Stimulated activated naive CD4-positive, alpha-beta T cell treated with Interleukin-2 at 50 U/mL for 16 hours (primary cell): ENCODE results near the gene IRX6.

Experiments
- DNase-seq: peaks from one replicate; lab custom pipeline; 2025; lab: John Stamatoyannopoulos, UW

Gene IRX6

GRCh38 chr16:55323637-55324271, at the start of gene IRX6:
TSS of gene IRX6 (plus strand) at chr16:55324203. CDS start at chr16:55325092, 889 bp downstream.
- no peak for DNase-seq

GRCh38 chr16:55274391-55274790, 49.6 kb upstream of the IRX6 start:
- DNase-seq = no peak

- DNase-seq = no peak
Observed at GRCh38 chr16:55275167-55275566, 48.8 kb upstream of the IRX6 start.

GRCh38 chr16:55275869-55276268, 48.1 kb upstream of the IRX6 start:
- DNase-seq = no peak

- DNase-seq = no peak
Observed at GRCh38 chr16:55277536-55277935, 46.5 kb upstream of the IRX6 start.

- DNase-seq = no peak
Observed at GRCh38 chr16:55279598-55279997, 44.4 kb upstream of the IRX6 start.

- DNase-seq = no peak
Observed at GRCh38 chr16:55280587-55280986, 43.4 kb upstream of the IRX6 start.

GRCh38 chr16:55282441-55282840, 41.6 kb upstream of the IRX6 start:
- no peak for DNase-seq

GRCh38 chr16:55283812-55284717, 39.9 kb upstream of the IRX6 start:
- DNase-seq = no peak

- DNase-seq = no peak
Observed at GRCh38 chr16:55284718-55285099, 39.3 kb upstream of the IRX6 start.

- no peak for DNase-seq
Observed at GRCh38 chr16:55285586-55285985, 38.4 kb upstream of the IRX6 start.

- no peak for DNase-seq
Observed at GRCh38 chr16:55289353-55289752, 34.6 kb upstream of the IRX6 start.

- no peak for DNase-seq
Observed at GRCh38 chr16:55291847-55292246, 32.2 kb upstream of the IRX6 start.

- DNase-seq = no peak
Observed at GRCh38 chr16:55292491-55292890, 31.5 kb upstream of the IRX6 start.

- DNase-seq = no peak
Observed at GRCh38 chr16:55294129-55294528, 29.9 kb upstream of the IRX6 start.

GRCh38 chr16:55294931-55295342, 29.1 kb upstream of the IRX6 start:
- DNase-seq = no peak

- DNase-seq = no peak
Observed at GRCh38 chr16:55297062-55297909, 26.7 kb upstream of the IRX6 start.

- DNase-seq = no peak
Observed at GRCh38 chr16:55297910-55298479, 26.0 kb upstream of the IRX6 start.

GRCh38 chr16:55301385-55302008, 22.5 kb upstream of the IRX6 start:
- DNase-seq = no peak

GRCh38 chr16:55302635-55303034, 21.4 kb upstream of the IRX6 start:
- no peak for DNase-seq

GRCh38 chr16:55308973-55309372, 15.0 kb upstream of the IRX6 start:
- DNase-seq = no peak

GRCh38 chr16:55322327-55322726, 1.7 kb upstream of the IRX6 start:
- DNase-seq = no peak
